Endothelial cell of umbilical vein (primary cell): ENCODE measurements around the gene PLEKHA8.

Experiments
- GATA2 ChIP-seq: IDR thresholded peaks from 2 replicates; pipeline ENCODE4 v1.7.0; 2011; ENCODE audit warnings: low read depth, mild to moderate bottlenecking, moderate library complexity, mixed read lengths, low read length; ENCODE audit not compliant: insufficient read length, insufficient read depth
- JUN ChIP-seq: IDR thresholded peaks from 2 replicates; pipeline ENCODE4 v1.6.1; 2011; ENCODE audit warnings: borderline replicate concordance, low read depth; ENCODE audit not compliant: insufficient read length, insufficient read depth
- POLR2A ChIP-seq: IDR thresholded peaks from 2 replicates; pipeline ENCODE4 v1.6.1; 2012; ENCODE audit warnings: low read depth, mild to moderate bottlenecking, control low read depth, low read length
- TF ChIP-seq, protein P1 (sequence below), 2 donors: IDR thresholded peaks; 1 replicate in 1 of 2; 2 replicates in 1 of 2; pipeline ENCODE4 v1.5.1; 2011; ENCODE audit warnings: low read length in 2 of 2, mild to moderate bottlenecking in 2 of 2, moderate library complexity in 2 of 2, control low read depth in 1 of 2, inconsistent platforms in 1 of 2, low read depth in 1 of 2; ENCODE audit not compliant: insufficient read depth in 1 of 2; ENCODE audit errors: extremely low read depth in 1 of 2

DNA sequence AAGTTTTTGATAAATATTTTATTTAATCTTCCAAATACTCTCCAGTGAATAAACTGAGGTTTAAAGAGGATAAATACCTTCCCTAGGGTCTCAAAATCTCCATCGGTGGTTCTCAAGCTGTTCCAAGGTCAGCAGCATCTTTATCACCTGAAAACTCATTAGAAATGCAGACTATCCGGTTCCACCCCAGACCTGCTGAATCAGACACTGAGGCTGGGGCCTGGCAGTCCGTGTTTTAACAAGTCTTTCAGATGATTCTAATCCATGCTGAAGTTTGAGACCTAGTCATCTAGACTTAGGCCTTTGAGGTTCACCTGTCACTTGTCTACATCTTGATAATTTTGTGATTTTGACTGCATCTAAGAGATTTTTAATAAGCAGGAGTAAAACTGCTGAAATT, 37.5 kb downstream of the PLEKHA8 start:
- TF ChIP-seq, protein P1, sequence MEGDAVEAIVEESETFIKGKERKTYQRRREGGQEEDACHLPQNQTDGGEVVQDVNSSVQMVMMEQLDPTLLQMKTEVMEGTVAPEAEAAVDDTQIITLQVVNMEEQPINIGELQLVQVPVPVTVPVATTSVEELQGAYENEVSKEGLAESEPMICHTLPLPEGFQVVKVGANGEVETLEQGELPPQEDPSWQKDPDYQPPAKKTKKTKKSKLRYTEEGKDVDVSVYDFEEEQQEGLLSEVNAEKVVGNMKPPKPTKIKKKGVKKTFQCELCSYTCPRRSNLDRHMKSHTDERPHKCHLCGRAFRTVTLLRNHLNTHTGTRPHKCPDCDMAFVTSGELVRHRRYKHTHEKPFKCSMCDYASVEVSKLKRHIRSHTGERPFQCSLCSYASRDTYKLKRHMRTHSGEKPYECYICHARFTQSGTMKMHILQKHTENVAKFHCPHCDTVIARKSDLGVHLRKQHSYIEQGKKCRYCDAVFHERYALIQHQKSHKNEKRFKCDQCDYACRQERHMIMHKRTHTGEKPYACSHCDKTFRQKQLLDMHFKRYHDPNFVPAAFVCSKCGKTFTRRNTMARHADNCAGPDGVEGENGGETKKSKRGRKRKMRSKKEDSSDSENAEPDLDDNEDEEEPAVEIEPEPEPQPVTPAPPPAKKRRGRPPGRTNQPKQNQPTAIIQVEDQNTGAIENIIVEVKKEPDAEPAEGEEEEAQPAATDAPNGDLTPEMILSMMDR (IDR thresholded peaks at IDR 0.05; ENCODE audit: extremely low read depth in 1 of 2, insufficient read depth in 1 of 2, low read depth in 1 of 2, low read length in 2 of 2) = no peak
- TF ChIP-seq GATA2 (no peak), JUN (no peak), POLR2A (no peak)
